GM12864 (cell line): Measurements from ENCODE around the gene KCNN1.

Source experiments
- DNase-seq: peaks from one replicate; pipeline ENCODE4 v3.0.0-alpha.2; 2011; ENCODE audit warnings: low read depth
- H3K4me3 ChIP-seq: 2 replicates; pipeline ENCODE4 v1.5.1; 2011; ENCODE audit warnings: mild to moderate bottlenecking, low read depth, low read length, control low read depth
- CTCF ChIP-seq: IDR thresholded peaks from 2 replicates; pipeline ENCODE4 v1.5.1; 2011; ENCODE audit warnings: low read depth, mild to moderate bottlenecking, moderate library complexity, low read length, control low read depth, inconsistent platforms; ENCODE audit errors: missing control alignments

Gene KCNN1

DNA sequence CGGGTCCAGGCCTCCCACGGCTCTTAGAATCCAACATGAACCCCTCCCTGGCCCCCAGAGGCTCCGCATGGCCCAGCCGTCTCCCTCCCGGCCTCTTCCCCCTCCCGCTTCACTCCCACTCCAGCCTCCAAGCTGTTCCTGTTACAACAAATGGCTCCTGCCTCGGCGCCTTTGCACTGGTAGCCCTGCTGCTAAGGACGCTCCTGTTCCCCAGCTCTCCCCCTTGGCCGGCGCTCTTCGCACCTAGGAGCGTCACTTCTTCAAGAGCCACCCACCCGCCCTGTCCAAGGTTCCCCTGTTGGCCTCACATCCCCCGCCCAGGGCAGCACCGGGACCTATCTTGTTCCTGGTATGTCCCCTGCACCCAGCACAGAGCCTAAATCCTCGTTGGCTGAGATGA, 24.7 kb upstream of the KCNN1 start:
- DNase-seq: no peak
- no peak for TF ChIP-seq CTCF
- H3K4me3 ChIP-seq: no peak overlapping the region

DNA sequence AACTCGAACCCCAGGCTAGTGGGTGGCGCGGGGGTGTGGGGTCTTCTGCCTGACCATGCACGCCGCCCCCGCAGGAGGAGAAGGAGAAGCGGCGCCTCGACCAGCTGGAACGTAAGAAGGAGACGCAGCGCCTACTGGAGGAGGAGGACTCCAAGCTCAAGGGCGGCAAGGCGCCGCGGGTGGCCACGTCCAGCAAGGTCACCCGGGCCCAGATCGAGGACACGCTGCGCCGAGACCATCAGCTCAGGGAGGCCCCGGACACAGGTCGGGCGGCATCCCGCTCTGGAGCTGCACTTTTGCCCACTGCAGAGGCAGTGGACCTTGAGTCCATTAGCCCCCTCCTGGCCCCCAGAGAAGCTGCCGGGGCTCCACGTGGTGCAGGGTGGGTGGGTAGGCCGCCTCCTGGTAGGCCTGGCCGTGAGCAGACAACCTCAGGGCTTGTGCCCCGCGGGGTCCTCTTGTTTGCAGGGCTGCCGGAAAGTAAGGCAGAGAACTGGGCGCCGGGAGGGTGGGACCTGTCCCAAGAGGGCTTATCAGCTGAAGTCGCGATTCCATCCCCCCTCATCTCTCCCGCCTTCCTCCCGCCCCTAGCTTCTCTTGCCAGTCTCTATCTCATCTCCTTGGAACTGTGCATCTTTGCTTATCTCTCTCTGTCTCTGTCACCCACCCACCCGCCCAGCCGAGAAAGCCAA, 24.2 kb upstream of the KCNN1 start:
- TF ChIP-seq CTCF: no peak
- DNase-seq: no peak
- no peak overlapping the region for H3K4me3 ChIP-seq

DNA sequence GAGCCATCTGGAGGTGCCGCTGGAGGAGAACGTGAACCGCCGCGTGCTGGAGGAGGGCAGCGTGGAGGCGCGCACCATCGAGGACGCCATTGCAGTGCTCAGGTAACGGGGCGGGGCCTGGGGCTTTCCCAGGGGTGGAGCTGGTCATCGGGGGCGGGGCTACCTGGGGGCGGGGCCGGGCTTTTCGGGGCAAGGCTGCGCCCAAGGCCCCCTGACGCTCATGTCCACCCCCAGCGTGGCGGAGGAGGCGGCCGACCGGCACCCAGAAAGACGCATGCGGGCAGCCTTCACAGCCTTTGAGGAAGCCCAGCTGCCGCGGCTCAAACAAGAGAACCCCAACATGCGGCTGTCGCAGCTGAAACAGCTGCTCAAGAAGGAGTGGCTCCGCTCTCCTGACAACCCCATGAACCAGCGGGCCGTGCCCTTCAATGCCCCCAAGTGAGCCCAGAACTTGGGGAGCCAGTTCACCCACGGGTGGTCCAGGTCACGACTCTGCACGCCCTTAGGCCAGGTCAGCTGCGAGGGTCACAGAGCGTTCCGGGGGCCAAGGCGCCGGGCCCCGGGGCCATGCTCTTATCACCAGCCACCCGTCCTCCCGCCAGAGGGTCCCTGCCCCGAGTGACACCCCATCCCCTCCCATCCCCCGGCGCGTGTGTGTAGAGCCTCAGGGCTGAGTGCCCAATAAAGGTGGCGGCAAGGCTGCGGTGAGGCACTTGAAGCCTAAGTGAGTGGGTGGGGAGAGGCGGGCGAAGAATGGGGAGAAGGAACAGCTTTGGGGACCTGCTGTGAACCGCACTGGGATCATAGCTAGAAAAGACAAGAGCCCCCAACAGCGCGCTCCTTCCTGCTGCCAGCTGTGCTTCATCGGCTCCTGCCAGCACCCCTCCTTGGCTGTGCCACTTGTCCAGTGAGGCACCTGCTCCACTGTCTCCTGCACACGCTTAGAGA, 23.4 kb upstream of the KCNN1 start:
- no peak overlapping the region for H3K4me3 ChIP-seq
- TF ChIP-seq CTCF: no peak
- DNase-seq: no peak

DNA sequence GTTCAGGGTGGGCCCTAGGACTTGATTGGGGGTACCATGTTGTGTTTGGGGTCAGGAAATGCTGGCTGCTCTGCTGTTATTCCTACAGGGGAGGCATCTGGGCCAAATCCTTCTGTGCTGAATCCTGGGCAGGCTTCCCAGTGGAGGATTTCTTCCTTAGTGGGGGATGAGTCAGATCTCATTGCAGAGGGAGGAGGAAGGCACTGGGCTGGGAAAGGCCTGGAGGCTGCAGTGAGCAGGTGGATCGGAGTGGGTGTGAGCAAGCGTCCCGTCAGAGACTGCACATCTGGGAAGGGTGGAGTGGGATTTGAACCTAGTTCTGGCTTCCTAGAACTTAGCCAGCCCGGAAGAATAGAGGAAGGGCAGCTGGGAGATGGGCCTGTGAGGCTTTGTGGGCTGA, 22.6 kb upstream of the KCNN1 start:
- H3K4me3 ChIP-seq: no peak overlapping the region
- TF ChIP-seq CTCF: no peak
- DNase-seq: no peak

GRCh38 chr19:17946965-17947784, 19.7 kb upstream of the KCNN1 start:
- peak; percentile 29 for TF ChIP-seq CTCF
- DNase-seq: no peak
- peak overlapping the region; percentile 49 for H3K4me3 ChIP-seq

GRCh38 chr19:17947815-17948513, 18.9 kb upstream of the KCNN1 start:
- peak; percentile 55 for DNase-seq
- peak overlapping the region; percentile 49; the same call in 1 of the 2 replicates for H3K4me3 ChIP-seq

More at GRCh38 chr19:17947815-17948513, 18.9 kb upstream of the KCNN1 start:
- no peak for TF ChIP-seq CTCF
